Inflammatory macrophage (primary cell): ENCODE measurements around the gene TMEM132C.
A peak's percentile ranks its signal among the peaks of the same experiment; 100 is the strongest.

Experiments used
- DNase-seq, 2 donors: peaks; one replicate each; pipeline ENCODE4 v3.0.0-alpha.2; 2020 to 2022

The TMEM132C gene

DNA sequence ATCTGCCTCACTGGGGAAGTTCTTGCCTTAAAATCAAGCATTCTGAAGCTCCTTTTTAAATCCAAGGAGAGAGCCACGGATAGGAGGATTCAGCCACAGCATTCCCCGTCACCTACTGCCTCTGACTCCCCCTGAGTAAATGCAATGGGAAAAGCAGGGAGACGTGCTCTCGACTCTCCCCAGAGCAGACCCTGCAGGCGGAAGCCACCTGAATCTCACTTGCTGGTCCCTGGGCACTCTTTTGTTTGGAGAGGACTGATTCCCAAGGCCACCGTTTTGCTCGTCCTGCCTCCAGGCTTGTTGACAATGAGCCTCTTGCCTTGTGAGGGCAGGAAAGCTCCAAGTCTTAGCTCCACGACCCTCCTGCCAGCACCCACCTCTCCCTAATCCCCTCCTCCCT lies 352.3 kb downstream of the TMEM132C start:
- DNase-seq, result no peak

DNA sequence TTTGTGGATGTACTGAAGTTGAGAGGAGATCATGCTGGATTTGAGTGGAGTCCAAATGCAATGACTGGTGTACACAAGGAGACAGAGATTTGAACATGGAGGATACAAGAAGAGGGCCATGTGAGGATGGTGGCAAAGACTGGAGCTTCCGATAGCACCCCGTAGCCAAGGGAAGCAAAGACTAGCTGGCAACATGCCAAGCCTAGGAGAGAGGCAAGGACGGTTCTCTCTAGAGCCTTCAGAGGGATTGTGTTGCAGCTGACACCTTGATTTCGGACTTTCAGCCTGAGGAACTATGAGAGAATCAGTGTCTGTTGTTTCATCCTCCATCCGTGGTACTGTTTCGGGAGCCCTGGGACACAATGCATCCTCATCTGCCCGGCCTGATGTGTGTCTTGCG lies 354.3 kb downstream of the TMEM132C start:
- no peak for DNase-seq

DNA sequence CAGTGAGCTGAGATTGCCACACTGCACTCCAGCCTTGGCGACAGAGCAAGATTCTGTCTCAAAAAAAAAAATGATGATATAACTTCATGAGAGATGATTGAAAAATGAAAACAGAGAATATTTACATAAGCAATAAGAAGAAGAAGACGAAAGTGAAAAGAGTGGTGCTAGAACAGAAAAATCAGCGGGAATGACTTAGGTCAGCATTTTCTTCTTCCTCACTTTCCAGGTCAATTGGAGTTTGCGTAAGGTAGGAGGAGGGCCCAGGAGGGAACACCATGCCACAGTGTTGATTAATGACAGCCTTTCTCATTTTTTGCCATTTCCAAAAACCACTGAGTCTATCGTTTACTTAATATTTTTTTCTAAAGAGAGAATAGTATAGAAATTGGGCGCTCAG lies 356.8 kb downstream of the TMEM132C start:
- no peak for DNase-seq

DNA sequence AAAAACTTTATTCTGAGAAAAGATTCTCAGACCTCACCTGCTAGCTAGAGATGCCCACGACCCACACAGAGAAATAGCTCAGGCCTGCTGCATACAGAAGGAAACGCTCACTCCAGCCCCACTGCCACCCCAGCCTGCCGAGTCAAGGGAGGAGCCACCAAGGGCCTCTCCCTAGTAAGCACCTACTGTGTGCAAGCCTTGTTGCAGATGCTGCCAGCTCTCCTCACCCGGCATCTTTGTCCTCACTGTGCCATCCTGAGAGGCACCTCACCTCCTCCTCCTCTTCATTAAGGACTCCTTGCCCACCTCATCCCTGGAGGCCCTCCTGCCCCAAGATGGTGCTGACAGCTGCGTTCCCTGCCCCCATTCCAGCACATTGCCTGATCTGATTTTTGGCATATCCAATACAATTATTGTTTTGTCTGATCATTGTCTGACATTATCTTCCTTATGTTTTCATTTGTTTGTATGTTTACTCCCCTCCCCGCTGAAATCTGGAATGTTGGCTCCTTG lies 359.9 kb downstream of the TMEM132C start:
- DNase-seq, result no peak

- DNase-seq, result no peak
These were observed 360.7 kb downstream of the TMEM132C start for GRCh38 chr12:128627659-128628058.

DNA sequence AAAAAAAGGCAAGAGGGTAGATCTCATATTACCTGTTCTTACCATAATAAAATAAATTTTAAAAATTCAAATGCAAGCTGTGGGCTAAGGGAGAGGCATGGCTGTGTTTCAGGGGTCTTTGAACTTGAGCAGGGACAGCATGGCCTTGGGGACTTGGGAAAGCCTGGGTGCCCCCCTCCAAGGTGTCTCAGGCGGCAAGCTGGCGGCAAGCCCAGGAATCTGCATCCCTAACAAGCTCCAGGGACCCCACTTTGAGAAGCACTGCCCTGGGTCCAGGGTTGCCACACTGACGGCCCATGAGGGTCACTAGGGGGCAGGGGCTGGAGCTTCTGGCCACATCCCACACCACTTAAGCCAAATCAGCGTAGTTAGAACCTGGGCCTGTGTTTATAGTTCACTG lies 363.0 kb downstream of the TMEM132C start:
- no peak for DNase-seq

- DNase-seq, result no peak
These were observed 371.0 kb downstream of the TMEM132C start for GRCh38 chr12:128637642-128638606.

DNA sequence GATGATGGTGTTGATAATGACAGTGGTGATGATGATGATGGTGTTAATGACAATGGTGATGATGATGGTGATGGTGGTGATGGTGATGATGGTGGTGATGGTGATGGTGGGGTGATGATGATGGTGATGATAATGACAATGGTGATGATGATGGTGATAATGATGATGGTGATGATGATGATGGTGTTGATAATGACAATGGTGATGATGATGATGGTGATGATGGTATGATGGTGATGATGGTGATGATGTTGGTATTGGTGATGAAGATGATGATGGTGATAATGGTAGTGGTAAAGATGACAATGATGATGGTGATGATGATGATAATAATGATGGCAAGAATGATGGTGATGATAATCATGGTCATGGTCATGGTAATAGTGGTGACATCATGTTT lies 372.1 kb downstream of the TMEM132C start:
- no peak for DNase-seq

GRCh38 chr12:128643155-128643554 lies 376.2 kb downstream of the TMEM132C start:
- no peak for DNase-seq

DNA sequence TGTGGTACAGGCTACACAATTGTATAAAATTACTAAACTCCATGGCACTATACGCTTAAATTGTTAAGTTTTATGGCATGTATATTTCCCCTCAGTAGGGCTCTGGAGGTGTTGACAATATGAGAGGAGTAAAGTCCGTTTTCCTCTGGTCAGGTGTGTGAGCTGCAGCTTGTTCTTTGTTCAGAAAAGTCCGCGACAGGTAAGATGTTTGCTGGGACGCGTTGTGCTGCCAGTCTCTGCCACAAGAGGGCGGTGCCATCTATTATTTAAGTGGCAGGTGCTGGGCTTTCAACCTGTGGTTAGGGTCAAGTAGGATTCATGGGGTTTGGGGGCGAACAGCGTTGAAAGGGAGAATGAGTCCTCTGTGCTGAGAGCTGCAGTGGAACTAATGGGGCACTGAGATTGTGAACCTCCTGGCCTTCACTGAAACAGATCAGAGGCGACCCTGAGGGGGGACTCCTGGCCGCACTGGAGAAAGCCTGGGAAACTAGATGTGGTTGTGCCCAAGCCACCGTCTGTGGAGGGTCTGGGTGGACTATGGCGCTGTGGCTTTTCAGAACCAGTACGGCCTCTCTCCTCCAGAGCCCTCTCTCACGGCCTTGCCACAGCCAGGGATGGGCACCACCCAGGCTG lies 377.8 kb downstream of the TMEM132C start:
- peak in 1 of 2 donors; percentile 15 for DNase-seq

GRCh38 chr12:128649902-128650301 lies 382.9 kb downstream of the TMEM132C start:
- no peak for DNase-seq

DNA sequence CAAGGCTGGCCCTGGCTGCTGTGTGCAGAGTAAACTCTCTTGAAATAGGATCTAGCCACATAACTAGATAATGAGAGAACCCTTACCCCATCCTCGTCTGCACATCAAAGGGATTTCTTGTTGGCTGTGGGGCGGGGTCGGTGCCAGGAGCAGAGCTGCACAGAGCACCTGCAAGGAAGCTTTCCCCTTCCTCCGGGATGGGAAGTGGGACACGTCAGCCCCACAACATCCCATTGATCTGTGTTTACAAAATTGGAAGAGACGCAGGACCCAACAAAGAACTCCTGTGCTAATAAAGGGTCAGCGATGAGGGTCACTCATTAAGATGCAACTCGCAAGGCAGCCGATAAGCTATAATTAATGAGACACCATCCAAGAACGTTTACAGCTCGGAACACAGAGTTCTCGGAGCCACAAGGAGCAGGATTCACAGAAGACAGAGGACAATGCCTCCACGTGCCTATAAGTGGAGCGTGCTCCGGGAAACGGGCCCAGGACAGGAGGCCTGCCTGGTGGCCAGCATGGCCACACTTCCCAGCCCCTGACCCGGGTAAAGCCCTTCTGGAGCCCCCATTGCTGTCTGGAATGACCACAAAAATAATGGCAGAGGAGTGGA lies 385.3 kb downstream of the TMEM132C start:
- no peak for DNase-seq

DNA sequence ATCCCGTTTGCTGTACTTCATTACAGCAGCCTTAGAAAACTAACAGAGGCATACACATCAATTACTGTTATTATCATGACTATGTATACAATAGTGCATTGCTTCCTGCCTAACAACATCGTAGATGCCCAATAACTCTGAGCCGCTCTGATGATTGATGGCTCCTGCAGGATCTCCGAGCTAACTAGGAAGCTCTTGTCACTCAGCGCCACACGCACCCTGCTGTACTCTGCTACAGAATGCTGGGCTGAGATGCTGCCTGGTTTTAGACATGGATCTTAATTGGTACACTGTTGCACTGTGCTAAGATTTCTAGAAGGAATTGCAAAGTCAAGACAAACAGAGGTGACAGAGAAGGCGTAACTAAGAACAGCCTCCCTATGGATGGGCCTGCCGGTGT lies 387.5 kb downstream of the TMEM132C start:
- no peak for DNase-seq

GRCh38 chr12:128657378-128657777 lies 390.4 kb downstream of the TMEM132C start:
- DNase-seq, result no peak

DNA sequence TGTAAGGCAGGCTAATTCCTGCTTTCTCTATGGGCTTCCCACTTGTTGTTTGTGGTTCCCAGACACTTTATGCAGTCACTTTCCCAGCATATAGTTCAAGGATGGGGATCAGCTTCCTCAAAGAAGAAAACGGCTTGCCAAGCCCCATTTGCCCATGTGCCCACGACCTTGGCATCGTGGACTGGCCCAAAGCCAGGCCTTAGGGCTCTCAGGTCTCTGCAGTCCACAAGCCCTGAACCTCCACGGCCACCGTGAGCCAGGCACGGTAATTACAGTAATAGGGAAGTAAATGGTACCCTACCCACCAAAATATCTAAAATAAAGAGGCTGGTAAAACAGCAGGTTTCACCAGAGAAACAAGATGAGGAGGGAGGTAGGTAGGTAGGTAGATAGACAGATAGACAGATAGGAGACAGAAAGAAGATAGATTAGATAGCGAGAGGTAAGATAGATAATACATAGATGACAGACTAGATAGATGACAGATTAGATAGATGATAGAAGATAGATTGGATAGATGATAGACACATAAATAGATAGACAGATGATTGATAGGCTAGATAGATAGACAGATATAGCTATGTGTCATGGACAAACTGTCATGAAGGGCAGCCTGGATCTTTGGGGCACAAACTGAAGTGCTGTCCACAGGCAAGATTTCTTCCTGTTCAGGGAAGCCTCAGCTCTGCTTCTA lies 393.7 kb downstream of the TMEM132C start:
- no peak for DNase-seq

GRCh38 chr12:128661226-128661569 lies 394.2 kb downstream of the TMEM132C start:
- DNase-seq, result no peak

- DNase-seq, result no peak
These were observed 395.1 kb downstream of the TMEM132C start for GRCh38 chr12:128662101-128662500.

GRCh38 chr12:128664501-128664900 lies 397.5 kb downstream of the TMEM132C start:
- DNase-seq, result no peak

DNA sequence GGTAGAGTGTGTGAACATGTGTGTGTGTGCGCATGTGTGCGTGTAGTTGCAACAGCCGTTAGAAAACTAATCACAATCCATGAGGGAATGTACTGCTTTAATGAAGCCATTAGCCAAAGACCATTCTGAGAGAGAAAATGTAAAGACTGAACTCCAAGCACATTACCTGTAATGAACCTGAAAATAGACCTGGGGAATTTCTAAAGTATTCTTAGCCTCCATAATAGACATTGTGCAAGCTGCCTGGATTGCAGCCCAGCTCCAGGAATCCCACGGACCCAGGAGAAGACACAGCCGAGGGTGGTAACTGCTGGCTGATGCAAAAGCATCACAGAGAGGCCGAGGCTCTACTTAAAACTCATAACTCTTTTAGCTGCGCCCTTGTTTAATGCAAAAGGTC lies 400.2 kb downstream of the TMEM132C start:
- DNase-seq, result no peak

DNA sequence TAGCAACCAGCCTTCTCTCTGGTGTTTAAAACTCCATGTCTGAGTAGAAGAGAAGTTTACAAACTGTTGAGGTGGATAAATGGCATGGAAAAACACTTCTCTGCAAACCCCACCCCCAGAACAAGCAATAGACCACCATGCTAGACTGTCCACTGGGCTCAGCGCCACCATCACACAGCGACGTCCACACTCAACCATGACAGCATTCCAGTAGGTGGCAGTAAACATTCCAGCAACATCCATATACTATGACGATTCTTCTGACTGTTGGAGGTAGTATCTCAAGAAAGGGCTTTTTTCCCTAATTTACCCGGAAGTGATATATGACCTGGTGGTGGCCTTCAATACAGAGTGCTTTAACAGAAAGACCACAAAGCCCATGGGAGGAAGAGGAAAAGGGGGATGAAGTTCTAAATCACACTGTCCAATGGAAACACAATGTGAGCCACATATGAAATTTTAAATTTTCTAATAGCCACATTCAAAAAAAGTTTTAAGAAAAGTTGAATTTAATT lies 404.6 kb downstream of the TMEM132C start:
- no peak for DNase-seq

- no peak for DNase-seq
These were observed 405.5 kb downstream of the TMEM132C start for GRCh38 chr12:128672428-128672827.

DNA sequence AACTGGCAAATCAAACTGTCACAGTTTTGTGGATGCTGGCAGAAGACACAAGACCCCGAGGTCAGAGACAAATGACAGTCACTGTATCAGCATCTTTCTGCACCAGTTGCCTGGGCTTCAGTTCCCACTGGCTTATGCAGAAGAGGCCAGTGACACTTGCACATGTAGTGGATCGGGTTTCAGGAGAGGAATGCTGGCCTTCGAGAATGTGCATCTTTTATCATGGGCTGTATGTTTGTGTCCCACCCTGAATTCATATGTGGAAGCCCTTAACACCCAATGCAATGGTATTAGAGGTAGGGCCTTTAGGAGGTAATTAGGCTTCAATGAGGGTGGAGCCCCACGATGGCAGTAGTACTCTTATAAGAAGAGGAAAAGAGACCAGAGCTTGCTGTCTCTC lies 405.9 kb downstream of the TMEM132C start:
- DNase-seq, result no peak

- DNase-seq, result no peak
These were observed 408.6 kb downstream of the TMEM132C start for GRCh38 chr12:128675576-128675975.
